HEK293 (cell line): ENCODE data around the gene GMDS.

ENCODE experiments used
- BCL11A ChIP-seq: fragments of 450-650 bp; formaldehyde crosslinking; IDR thresholded peaks from 2 replicates; pipeline ENCODE4 v1.5.1; 2016; ENCODE audit warnings: low read depth, missing biosample characterization, missing genetic modification characterization
- MEIS1 ChIP-seq: sonication (generic); formaldehyde crosslinking; IDR thresholded peaks from 2 replicates; pipeline ENCODE4 v1.8.1; 2022; ENCODE audit warnings: missing genetic modification reagents, mild to moderate bottlenecking, borderline replicate concordance
- TRIM28 ChIP-seq: IDR thresholded peaks from 2 replicates; pipeline ENCODE4 v1.6.1; 2011; ENCODE audit warnings: low read length, control low read depth, borderline replicate concordance
- ZBTB21 ChIP-seq: fragments of 450-650 bp; formaldehyde crosslinking; IDR thresholded peaks from 2 replicates; pipeline ENCODE4 v1.5.1; 2017; ENCODE audit warnings: missing biosample characterization, missing genetic modification characterization
- ZFHX2 ChIP-seq: fragments of 450-650 bp; formaldehyde crosslinking; conservative IDR thresholded peaks from 2 replicates; pipeline ENCODE4 v1.5.1; 2016; ENCODE audit warnings: missing biosample characterization, missing genetic modification characterization
- ZNF121 ChIP-seq: fragments of 450-650 bp; formaldehyde crosslinking; IDR thresholded peaks from 2 replicates; pipeline ENCODE4 v1.5.1; 2016; ENCODE audit warnings: missing biosample characterization, missing genetic modification characterization
- ZNF138 ChIP-seq: fragments of 450-650 bp; formaldehyde crosslinking; IDR thresholded peaks from 2 replicates; pipeline ENCODE4 v1.5.1; 2016; ENCODE audit warnings: missing biosample characterization, missing genetic modification characterization, borderline replicate concordance
- ZNF155 ChIP-seq: fragments of 450-650 bp; formaldehyde crosslinking; IDR thresholded peaks from 2 replicates; pipeline ENCODE4 v1.5.1; 2016; ENCODE audit warnings: missing biosample characterization, missing genetic modification characterization
- ZNF274 ChIP-seq, 2 experiments: fragments of 200-500 bp in 1 of 2; fragments of 450-650 bp in 1 of 2; sonication (Bioruptor generic) in 1 of 2; formaldehyde crosslinking in 1 of 2; IDR thresholded peaks; 2 replicates each; pipeline versions ENCODE4 v1.5.1 to v1.6.1; 2014 to 2016; ENCODE audit warnings: borderline replicate concordance in 1 of 2, inconsistent platforms in 1 of 2, low read length in 1 of 2, missing biosample characterization in 1 of 2, missing genetic modification characterization in 1 of 2
- ZNF311 ChIP-seq: fragments of 450-650 bp; formaldehyde crosslinking; IDR thresholded peaks from 2 replicates; pipeline ENCODE4 v1.5.1; 2017; ENCODE audit warnings: missing biosample characterization, missing genetic modification characterization, borderline replicate concordance
- TF ChIP-seq, protein P1 (sequence below): fragments of 450-650 bp; formaldehyde crosslinking; IDR thresholded peaks from 2 replicates; pipeline ENCODE4 v1.5.1; 2016; ENCODE audit warnings: missing biosample characterization, missing genetic modification characterization
- TF ChIP-seq, protein P2 (sequence below): fragments of 450-650 bp; formaldehyde crosslinking; IDR thresholded peaks from 2 replicates; pipeline ENCODE4 v1.5.1; 2016; ENCODE audit warnings: missing biosample characterization, missing genetic modification characterization
- TF ChIP-seq, protein P3 (sequence below): fragments of 450-650 bp; formaldehyde crosslinking; IDR thresholded peaks from 2 replicates; pipeline ENCODE4 v1.5.1; 2017; ENCODE audit warnings: missing biosample characterization, missing genetic modification characterization
- TF ChIP-seq, protein P4 (sequence below): fragments of 450-650 bp; formaldehyde crosslinking; IDR thresholded peaks from 2 replicates; pipeline ENCODE4 v1.5.1; 2016; ENCODE audit warnings: missing biosample characterization, missing genetic modification characterization, low read depth

DNA sequence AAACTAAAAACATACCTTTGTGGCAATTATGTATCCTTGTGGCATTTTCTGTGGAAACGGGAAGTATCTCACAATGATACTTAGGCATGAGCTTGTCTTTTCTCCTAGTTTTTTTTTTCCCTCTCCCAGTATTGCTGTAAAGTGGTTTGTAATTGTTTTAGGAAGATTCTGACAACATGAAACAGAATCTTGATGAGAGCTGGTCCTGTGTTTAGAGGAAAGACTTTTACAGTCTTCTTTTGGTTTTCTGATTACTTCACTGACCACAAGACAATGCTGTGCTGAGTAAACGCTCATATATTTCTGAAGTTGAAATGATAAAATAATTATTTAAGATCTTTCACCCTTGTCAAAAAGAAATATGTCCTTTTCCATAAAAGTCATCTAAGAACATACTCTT lies 434.5 kb downstream of the GMDS start:
- TF ChIP-seq ZBTB21 (tag by site-specific recombination) (no peak), MEIS1 (CRISPR knock-in tag) (no peak), ZNF121 (no peak), ZNF155 (tag by site-specific recombination) (no peak), TRIM28 (no peak), ZNF274 (IDR thresholded peaks at IDR 0.05; ENCODE audit: low read length) (no peak), ZNF274 (tag by site-specific recombination; IDR thresholded peaks at IDR 0.05; ENCODE audit: borderline replicate concordance) (no peak), BCL11A (tag by site-specific recombination) (no peak), ZNF138 (tag by site-specific recombination) (no peak), ZFHX2 (tag by site-specific recombination) (no peak), ZNF311 (tag by site-specific recombination) (no peak)
- TF ChIP-seq, protein P1, sequence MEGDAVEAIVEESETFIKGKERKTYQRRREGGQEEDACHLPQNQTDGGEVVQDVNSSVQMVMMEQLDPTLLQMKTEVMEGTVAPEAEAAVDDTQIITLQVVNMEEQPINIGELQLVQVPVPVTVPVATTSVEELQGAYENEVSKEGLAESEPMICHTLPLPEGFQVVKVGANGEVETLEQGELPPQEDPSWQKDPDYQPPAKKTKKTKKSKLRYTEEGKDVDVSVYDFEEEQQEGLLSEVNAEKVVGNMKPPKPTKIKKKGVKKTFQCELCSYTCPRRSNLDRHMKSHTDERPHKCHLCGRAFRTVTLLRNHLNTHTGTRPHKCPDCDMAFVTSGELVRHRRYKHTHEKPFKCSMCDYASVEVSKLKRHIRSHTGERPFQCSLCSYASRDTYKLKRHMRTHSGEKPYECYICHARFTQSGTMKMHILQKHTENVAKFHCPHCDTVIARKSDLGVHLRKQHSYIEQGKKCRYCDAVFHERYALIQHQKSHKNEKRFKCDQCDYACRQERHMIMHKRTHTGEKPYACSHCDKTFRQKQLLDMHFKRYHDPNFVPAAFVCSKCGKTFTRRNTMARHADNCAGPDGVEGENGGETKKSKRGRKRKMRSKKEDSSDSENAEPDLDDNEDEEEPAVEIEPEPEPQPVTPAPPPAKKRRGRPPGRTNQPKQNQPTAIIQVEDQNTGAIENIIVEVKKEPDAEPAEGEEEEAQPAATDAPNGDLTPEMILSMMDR (tag by site-specific recombination) = no peak
- TF ChIP-seq, protein P2, sequence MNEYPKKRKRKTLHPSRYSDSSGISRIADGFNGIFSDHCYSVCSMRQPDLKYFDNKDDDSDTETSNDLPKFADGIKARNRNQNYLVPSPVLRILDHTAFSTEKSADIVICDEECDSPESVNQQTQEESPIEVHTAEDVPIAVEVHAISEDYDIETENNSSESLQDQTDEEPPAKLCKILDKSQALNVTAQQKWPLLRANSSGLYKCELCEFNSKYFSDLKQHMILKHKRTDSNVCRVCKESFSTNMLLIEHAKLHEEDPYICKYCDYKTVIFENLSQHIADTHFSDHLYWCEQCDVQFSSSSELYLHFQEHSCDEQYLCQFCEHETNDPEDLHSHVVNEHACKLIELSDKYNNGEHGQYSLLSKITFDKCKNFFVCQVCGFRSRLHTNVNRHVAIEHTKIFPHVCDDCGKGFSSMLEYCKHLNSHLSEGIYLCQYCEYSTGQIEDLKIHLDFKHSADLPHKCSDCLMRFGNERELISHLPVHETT (tag by site-specific recombination) = no peak
- TF ChIP-seq, protein P3, sequence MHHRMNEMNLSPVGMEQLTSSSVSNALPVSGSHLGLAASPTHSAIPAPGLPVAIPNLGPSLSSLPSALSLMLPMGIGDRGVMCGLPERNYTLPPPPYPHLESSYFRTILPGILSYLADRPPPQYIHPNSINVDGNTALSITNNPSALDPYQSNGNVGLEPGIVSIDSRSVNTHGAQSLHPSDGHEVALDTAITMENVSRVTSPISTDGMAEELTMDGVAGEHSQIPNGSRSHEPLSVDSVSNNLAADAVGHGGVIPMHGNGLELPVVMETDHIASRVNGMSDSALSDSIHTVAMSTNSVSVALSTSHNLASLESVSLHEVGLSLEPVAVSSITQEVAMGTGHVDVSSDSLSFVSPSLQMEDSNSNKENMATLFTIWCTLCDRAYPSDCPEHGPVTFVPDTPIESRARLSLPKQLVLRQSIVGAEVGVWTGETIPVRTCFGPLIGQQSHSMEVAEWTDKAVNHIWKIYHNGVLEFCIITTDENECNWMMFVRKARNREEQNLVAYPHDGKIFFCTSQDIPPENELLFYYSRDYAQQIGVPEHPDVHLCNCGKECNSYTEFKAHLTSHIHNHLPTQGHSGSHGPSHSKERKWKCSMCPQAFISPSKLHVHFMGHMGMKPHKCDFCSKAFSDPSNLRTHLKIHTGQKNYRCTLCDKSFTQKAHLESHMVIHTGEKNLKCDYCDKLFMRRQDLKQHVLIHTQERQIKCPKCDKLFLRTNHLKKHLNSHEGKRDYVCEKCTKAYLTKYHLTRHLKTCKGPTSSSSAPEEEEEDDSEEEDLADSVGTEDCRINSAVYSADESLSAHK (tag by site-specific recombination) = no peak
- TF ChIP-seq, protein P4, sequence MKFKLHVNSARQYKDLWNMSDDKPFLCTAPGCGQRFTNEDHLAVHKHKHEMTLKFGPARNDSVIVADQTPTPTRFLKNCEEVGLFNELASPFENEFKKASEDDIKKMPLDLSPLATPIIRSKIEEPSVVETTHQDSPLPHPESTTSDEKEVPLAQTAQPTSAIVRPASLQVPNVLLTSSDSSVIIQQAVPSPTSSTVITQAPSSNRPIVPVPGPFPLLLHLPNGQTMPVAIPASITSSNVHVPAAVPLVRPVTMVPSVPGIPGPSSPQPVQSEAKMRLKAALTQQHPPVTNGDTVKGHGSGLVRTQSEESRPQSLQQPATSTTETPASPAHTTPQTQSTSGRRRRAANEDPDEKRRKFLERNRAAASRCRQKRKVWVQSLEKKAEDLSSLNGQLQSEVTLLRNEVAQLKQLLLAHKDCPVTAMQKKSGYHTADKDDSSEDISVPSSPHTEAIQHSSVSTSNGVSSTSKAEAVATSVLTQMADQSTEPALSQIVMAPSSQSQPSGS (tag by site-specific recombination) = no peak
